Endothelial cell of umbilical vein (primary cell): ENCODE data around the gene MOB1A.

Experiments
- CTCF ChIP-seq, 2 donors: IDR thresholded peaks; 1 replicate in 1 of 2; 2 replicates in 1 of 2; pipeline ENCODE4 v1.5.1; 2011; ENCODE audit warnings: low read length in 2 of 2, mild to moderate bottlenecking in 2 of 2, moderate library complexity in 2 of 2, control low read depth in 1 of 2, inconsistent platforms in 1 of 2, low read depth in 1 of 2; ENCODE audit not compliant: insufficient read depth in 1 of 2; ENCODE audit errors: extremely low read depth in 1 of 2
- EZH2 ChIP-seq: IDR thresholded peaks from 2 replicates; pipeline ENCODE4 v1.6.1; 2012; ENCODE audit warnings: borderline replicate concordance, low read depth, mild to moderate bottlenecking, moderate library complexity, low read length, inconsistent platforms; ENCODE audit not compliant: severe bottlenecking
- JUN ChIP-seq: IDR thresholded peaks from 2 replicates; pipeline ENCODE4 v1.6.1; 2011; ENCODE audit warnings: borderline replicate concordance, low read depth; ENCODE audit not compliant: insufficient read length, insufficient read depth
- MAX ChIP-seq: IDR thresholded peaks from 2 replicates; pipeline ENCODE4 v1.6.1; 2011; ENCODE audit not compliant: insufficient read depth, insufficient read length
- POLR2A ChIP-seq: IDR thresholded peaks from 2 replicates; pipeline ENCODE4 v1.6.1; 2012; ENCODE audit warnings: low read depth, mild to moderate bottlenecking, control low read depth, low read length

GRCh38 chr2:74225698-74226459 lies 47.2 kb upstream of the MOB1A start:
- TF ChIP-seq EZH2 = no peak
- no peak for TF ChIP-seq CTCF (IDR thresholded peaks at IDR 0.05; ENCODE audit: extremely low read depth in 1 of 2, insufficient read depth in 1 of 2, low read depth in 1 of 2, low read length in 2 of 2)
- no peak for TF ChIP-seq POLR2A
- no peak for TF ChIP-seq JUN
- no peak for TF ChIP-seq MAX
